SU-DHL-6 (cell line): ENCODE results near the gene ZBTB37.

Source experiments
- H2AFZ ChIP-seq: fragments of 200-600 bp; sonication (generic); 2 replicates; pipeline ENCODE4 v1.6.1; 2014; ENCODE audit warnings: low read depth, mild to moderate bottlenecking, moderate library complexity, mixed read lengths, antibody characterized with exemption, low read length; ENCODE audit not compliant: severe bottlenecking
- H3F3A ChIP-seq: fragments of 200-600 bp; shearing (Covaris generic); 2 replicates; pipeline ENCODE4 v1.6.0; 2016; ENCODE audit warnings: antibody characterized with exemption, mild to moderate bottlenecking; ENCODE audit not compliant: insufficient read depth
- H3K27ac ChIP-seq: fragments of 200-600 bp; sonication (generic); 2 replicates; pipeline ENCODE4 v1.5.1; 2016; ENCODE audit warnings: low read depth, mild to moderate bottlenecking, low read length, moderate library complexity, mixed read lengths
- H3K27me3 ChIP-seq: fragments of 200-600 bp; sonication (generic), shearing (Covaris generic); 2 replicates; pipeline ENCODE4 v1.6.0; 2014; ENCODE audit warnings: mild to moderate bottlenecking, low read length
- H3K36me3 ChIP-seq: fragments of 200-600 bp; sonication (generic); 2 replicates; pipeline ENCODE4 v1.6.1; 2014; ENCODE audit warnings: mild to moderate bottlenecking, low read length, mixed read lengths
- H3K4me2 ChIP-seq: fragments of 300-600, 200-600 bp; shearing (Covaris generic), sonication (generic); 2 replicates; pipeline ENCODE4 v1.6.0; 2014; ENCODE audit warnings: low read length, low read depth, mild to moderate bottlenecking; ENCODE audit not compliant: poor library complexity, severe bottlenecking
- H3K4me3 ChIP-seq: fragments of 200-600 bp; sonication (generic); 2 replicates; pipeline ENCODE4 v1.5.1; 2014; ENCODE audit warnings: antibody characterized with exemption, low read length, mild to moderate bottlenecking, mixed read lengths; ENCODE audit not compliant: insufficient read depth, poor library complexity, severe bottlenecking
- H3K79me2 ChIP-seq: fragments of 200-600 bp; sonication (generic); 2 replicates; pipeline ENCODE4 v1.6.1; 2014; ENCODE audit warnings: mild to moderate bottlenecking, low read length, moderate library complexity; ENCODE audit not compliant: insufficient read depth
- H3K9ac ChIP-seq: fragments of 200-600 bp; sonication (generic); 2 replicates; pipeline ENCODE4 v1.7.0; 2014; ENCODE audit warnings: mild to moderate bottlenecking, low read length
- H3K9me2 ChIP-seq: fragments of 200-600 bp; sonication (generic); replicated peaks from 2 replicates; pipeline ENCODE4 v1.6.1; 2014; ENCODE audit warnings: low read length; ENCODE audit not compliant: insufficient read depth
- H3K9me3 ChIP-seq: fragments of 200-600 bp; sonication (generic); 2 replicates; pipeline ENCODE4 v1.6.1; 2014; ENCODE audit warnings: low read length, mixed read lengths; ENCODE audit not compliant: insufficient read depth
- H4K20me1 ChIP-seq: fragments of 200-600 bp; sonication (generic); 2 replicates; pipeline ENCODE4 v1.6.1; 2014; ENCODE audit warnings: low read depth, mild to moderate bottlenecking, antibody characterized with exemption, low read length, moderate library complexity, mixed read lengths
- CTCF ChIP-seq: fragments of 200-600 bp; sonication (generic); IDR thresholded peaks from one replicate; pipeline ENCODE4 v1.5.1; 2017; ENCODE audit warnings: antibody characterized with exemption, mild to moderate bottlenecking, low read length, moderate library complexity; ENCODE audit not compliant: insufficient read depth, poor library complexity, severe bottlenecking
- EZH2phosphoT487 ChIP-seq: fragments of 200-600 bp; sonication (generic), shearing (Covaris generic); conservative IDR thresholded peaks from 2 replicates; pipeline ENCODE4 v1.6.1; 2018; ENCODE audit warnings: mild to moderate bottlenecking, antibody characterized with exemption, low read length, moderate library complexity, mixed read lengths

The ZBTB37 gene

GRCh38 chr1:173868266-173869020, at the start of gene ZBTB37:
Gene ZBTB37, plus strand, starts transcription at chr1:173868380. Its CDS starts 1,846 bp downstream, at chr1:173870226.
- Histone ChIP-seq H3K4me2 (peak within 1 kb of the TSS; percentile 93), H3K9me3 (no peaks in the 10 kb centered on the region), H2AFZ (peak within 1 kb of the TSS; percentile 87), H3K36me3 (peaks cover 41% of the 10 kb centered on the region), H3K27me3 (no peaks in the 10 kb centered on the region), H3K9ac (peak within 1 kb of the TSS; percentile 88), H3K9me2 (no peaks in the 10 kb centered on the region), H3K27ac (peak within 1 kb of the TSS; percentile 91), H3K4me3 (peak within 1 kb of the TSS; percentile 99), H3K79me2 (peaks cover 22% of the 10 kb centered on the region), H3F3A (peaks cover 61% of the 10 kb centered on the region), H4K20me1 (peaks cover 10% of the 10 kb centered on the region; the same call in 1 of the 2 replicates)
- TF ChIP-seq EZH2phosphoT487 (no peak), CTCF (no peak)

DNA sequence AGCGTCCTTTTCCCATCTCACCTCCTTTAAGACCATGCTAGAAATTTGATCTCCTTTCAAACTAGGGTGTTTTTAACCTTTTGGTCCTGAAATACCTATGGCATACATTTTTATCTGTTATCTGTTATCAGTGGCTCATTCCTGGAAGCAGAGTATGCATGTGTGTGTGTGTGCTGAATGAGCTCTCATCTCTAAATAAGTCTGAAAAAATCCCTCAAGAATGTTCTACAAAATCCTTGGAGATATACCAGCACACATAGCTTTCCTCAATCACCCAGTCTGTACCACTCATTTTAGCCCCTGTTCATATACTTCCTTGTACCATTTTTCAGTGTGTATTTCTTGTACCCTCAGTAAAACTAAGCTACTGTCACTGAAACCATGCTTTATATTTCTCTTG, 49.7 kb upstream of the ZBTB37 start:
- Histone ChIP-seq H3K9ac (no peak overlapping the region), H3K4me2 (no peak overlapping the region), H2AFZ (no peak overlapping the region), H3K27ac (no peak overlapping the region), H3K27me3 (no peaks in the 10 kb centered on the region), H3K4me3 (no peak overlapping the region), H4K20me1 (0 out of 2 replicates have a peak, but pooled peaks cover 9% of the 10 kb centered on the region), H3F3A (no peaks in the 10 kb centered on the region), H3K36me3 (peaks cover 27% of the 10 kb centered on the region), H3K79me2 (peaks cover 88% of the 10 kb centered on the region), H3K9me2 (no peaks in the 10 kb centered on the region), H3K9me3 (no peaks in the 10 kb centered on the region)
- TF ChIP-seq EZH2phosphoT487 (no peak), CTCF (no peak)

DNA sequence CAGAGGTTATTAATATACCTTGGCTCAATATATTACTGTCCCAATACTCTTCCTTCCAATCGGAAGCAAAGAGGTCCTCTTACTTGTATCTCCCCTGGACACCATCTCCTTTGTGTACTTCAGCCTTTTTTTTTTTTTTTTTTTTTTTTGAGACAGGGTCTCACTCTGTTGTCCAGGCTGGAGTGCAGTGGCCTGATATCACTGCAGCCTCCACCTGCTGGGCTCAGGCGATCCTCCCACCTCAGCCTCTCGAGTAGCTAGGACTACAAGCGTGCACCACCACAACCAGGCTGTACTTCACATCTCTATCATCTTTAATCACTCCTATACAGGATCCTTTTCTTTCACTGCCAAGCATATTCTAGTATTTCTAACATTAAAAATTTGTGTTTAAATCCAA, 46.5 kb upstream of the ZBTB37 start:
- Histone ChIP-seq H3K4me3 (no peak overlapping the region), H3K9ac (no peak overlapping the region), H3F3A (peaks cover 14% of the 10 kb centered on the region), H3K27me3 (no peaks in the 10 kb centered on the region), H3K4me2 (peak overlapping the region; percentile 67), H3K79me2 (peaks cover 79% of the 10 kb centered on the region), H3K9me2 (no peaks in the 10 kb centered on the region), H3K27ac (no peak overlapping the region), H4K20me1 (0 out of 2 replicates have a peak, but pooled peaks cover 9% of the 10 kb centered on the region), H3K9me3 (no peaks in the 10 kb centered on the region), H2AFZ (no peak overlapping the region), H3K36me3 (peaks cover 27% of the 10 kb centered on the region)
- TF ChIP-seq CTCF (no peak), EZH2phosphoT487 (no peak)
